HG03342 (cell line): ENCODE measurements around the gene PTGIS.

Experiments
- ATAC-seq: cut with Tn5 transposase; IDR thresholded peaks from one replicate; pipeline ENCODE4 v1.9.1; 2021; ENCODE audit warnings: mild to moderate bottlenecking, moderate library complexity; ENCODE audit not compliant: unreplicated experiment

PTGIS gene

GRCh38 chr20:49560646-49561045 is 7.3 kb downstream of the PTGIS start:
- no peak for ATAC-seq

- ATAC-seq = no peak
Observed at GRCh38 chr20:49560186-49560585, 7.8 kb downstream of the PTGIS start.

- ATAC-seq = no peak
Observed at GRCh38 chr20:49559411-49560081, 8.4 kb downstream of the PTGIS start.

GRCh38 chr20:49558826-49559225 is 9.1 kb downstream of the PTGIS start:
- no peak for ATAC-seq

GRCh38 chr20:49557449-49557848 is 10.5 kb downstream of the PTGIS start:
- ATAC-seq = no peak

- ATAC-seq = no peak
Observed at GRCh38 chr20:49556621-49557020, 11.3 kb downstream of the PTGIS start.

GRCh38 chr20:49549801-49550551 is 18.0 kb downstream of the PTGIS start:
- no peak for ATAC-seq

- no peak for ATAC-seq
Observed at GRCh38 chr20:49548371-49548947, 19.5 kb downstream of the PTGIS start.

- ATAC-seq = no peak
Observed at GRCh38 chr20:49545572-49545971, 22.4 kb downstream of the PTGIS start.

- no peak for ATAC-seq
Observed at GRCh38 chr20:49544535-49544934, 23.4 kb downstream of the PTGIS start.

GRCh38 chr20:49543858-49544437 is 24.0 kb downstream of the PTGIS start:
- no peak for ATAC-seq

- ATAC-seq = no peak
Observed at GRCh38 chr20:49543071-49543857, 24.7 kb downstream of the PTGIS start.

- no peak for ATAC-seq
Observed at GRCh38 chr20:49542514-49542991, 25.4 kb downstream of the PTGIS start.

- no peak for ATAC-seq
Observed at GRCh38 chr20:49541733-49542513, 26.0 kb downstream of the PTGIS start.

GRCh38 chr20:49540687-49541435 is 27.1 kb downstream of the PTGIS start:
- ATAC-seq = no peak

GRCh38 chr20:49540232-49540620 is 27.7 kb downstream of the PTGIS start:
- ATAC-seq = no peak

- ATAC-seq = no peak
Observed at GRCh38 chr20:49539481-49540231, 28.3 kb downstream of the PTGIS start.

- no peak for ATAC-seq
Observed at GRCh38 chr20:49538950-49539349, 29.0 kb downstream of the PTGIS start.

- no peak for ATAC-seq
Observed at GRCh38 chr20:49534255-49534712, 33.7 kb downstream of the PTGIS start.
